GM18861 (cell line): ENCODE results near the gene ST6GALNAC5.

Source experiments
- ATAC-seq: cut with Tn5 transposase; IDR thresholded peaks from one replicate; pipeline ENCODE4 v1.9.1; 2021; ENCODE audit not compliant: unreplicated experiment

ST6GALNAC5 gene

DNA sequence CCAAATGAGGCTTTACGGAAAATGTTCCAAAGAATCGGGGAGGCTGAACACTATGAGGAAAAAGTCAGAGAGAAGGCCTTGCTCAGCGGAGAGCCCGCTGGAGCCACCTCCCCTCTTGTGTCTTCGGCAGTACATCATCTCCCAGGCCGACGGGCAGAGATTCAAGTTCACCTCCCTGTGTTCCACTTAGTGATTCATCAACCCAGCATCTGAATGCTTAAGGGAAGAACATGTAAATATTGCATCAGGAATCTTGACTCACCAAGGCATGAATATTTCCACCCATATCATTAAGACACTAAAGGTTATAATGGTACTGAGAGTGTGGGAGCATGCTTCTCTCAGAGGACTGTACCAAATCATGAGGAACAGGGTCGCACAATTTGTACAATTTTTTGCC lies 172.5 kb downstream of the ST6GALNAC5 start:
- ATAC-seq, result no peak

DNA sequence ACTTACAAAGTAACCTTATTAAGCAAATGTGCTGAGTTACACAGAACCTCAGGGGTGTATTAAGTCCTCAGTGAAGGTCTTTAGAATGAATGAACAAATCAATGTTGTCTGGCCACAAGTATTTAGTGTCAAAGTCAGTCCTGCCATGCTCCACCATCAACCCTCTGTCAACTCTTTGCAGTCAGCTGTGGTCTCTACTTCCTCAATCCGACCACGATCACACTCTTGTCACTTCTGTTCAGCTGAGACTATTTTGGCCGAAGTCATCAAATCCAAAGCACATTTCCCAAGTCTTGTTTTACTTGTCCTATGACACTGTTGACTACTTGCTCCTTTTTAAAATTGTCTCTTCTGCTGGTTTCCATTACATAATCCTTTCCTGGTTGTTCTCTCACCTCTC lies 173.5 kb downstream of the ST6GALNAC5 start:
- no peak for ATAC-seq

DNA sequence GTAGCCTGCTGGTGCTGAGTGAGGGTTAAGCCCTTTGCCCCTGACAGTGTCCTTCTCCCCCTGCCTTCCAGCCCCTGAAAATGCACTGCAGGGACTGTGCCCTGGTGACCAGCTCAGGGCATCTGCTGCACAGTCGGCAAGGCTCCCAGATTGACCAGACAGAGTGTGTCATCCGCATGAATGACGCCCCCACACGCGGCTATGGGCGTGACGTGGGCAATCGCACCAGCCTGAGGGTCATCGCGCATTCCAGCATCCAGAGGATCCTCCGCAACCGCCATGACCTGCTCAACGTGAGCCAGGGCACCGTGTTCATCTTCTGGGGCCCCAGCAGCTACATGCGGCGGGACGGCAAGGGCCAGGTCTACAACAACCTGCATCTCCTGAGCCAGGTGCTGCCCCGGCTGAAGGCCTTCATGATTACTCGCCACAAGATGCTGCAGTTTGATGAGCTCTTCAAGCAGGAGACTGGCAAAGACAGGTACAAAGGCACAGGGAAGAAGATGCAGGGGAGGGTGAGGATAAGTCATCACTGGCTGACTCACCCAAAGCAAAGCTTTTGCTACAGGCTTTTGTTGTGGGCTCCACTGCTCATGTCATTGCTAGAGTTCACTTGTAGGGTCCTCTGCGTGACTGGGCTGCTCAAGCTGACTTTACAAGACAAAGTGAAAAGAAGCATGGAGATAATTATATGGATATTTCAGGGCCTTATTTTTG lies 177.0 kb downstream of the ST6GALNAC5 start:
- ATAC-seq, result no peak

DNA sequence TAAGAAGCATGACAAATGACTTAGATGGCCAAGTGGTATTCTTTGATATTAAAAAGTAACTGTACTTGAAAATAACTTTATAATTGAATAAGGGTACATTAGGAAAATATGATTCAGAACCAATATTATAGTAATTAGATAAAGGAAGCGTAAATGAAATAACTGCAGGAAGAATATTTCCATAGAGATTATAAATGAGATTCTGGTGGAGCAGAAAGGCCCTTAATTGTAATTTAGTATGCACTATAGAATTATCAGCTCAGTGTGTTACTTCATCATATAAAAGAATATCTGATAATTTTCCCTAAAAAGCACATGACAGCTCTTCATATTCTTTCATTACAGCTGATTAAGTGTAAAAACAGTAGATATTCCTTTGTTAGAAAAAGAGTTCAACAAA lies 180.3 kb downstream of the ST6GALNAC5 start:
- ATAC-seq, result no peak

- ATAC-seq, result no peak
Measured at GRCh38 chr1:77047978-77048614, 180.8 kb downstream of the ST6GALNAC5 start.

- no peak for ATAC-seq
Measured at GRCh38 chr1:77048615-77049005, 181.3 kb downstream of the ST6GALNAC5 start.

- ATAC-seq, result no peak
Measured at GRCh38 chr1:77051425-77051824, 184.1 kb downstream of the ST6GALNAC5 start.

GRCh38 chr1:77056525-77056924 lies 189.2 kb downstream of the ST6GALNAC5 start:
- no peak for ATAC-seq

- ATAC-seq, result no peak
Measured at GRCh38 chr1:77057994-77058585, 190.8 kb downstream of the ST6GALNAC5 start.

DNA sequence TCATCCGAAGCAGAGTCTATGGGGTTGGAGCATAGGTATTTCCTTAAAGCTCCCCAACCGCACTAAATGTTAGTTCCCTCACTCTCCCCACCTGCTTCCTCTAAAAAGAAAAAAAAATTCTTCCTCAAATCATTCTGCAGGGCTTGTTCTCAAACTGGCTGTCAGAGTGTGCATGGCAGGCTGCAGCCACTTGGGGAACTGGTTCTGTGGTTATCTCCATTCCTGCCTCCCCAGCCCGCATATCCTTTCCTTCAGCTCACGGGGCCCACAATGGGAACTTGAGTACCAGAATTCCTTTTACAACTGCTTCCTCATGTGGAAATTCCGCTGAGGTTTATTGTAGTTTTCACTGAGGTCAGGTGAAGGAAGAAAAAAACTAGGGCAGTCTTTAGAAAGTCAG lies 192.7 kb downstream of the ST6GALNAC5 start:
- no peak for ATAC-seq

DNA sequence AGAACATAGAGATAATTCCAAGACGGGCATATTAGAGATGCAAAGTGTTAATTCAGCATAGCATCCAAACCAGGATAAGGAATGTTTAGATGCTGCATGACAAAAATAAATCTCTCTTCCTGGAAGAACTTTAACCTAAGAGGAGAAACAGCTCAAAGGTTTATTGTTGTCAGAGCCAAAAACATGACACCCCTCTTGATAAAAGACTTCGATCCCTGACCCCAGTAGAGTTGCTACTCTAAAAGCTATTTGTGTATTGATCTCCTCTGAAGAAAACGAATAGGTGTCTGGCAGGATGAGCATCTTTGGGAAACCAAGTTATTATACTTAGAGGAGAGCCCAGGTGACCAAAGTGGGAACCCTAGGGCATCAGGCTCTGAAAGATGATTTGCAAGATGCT lies 193.9 kb downstream of the ST6GALNAC5 start:
- no peak for ATAC-seq

DNA sequence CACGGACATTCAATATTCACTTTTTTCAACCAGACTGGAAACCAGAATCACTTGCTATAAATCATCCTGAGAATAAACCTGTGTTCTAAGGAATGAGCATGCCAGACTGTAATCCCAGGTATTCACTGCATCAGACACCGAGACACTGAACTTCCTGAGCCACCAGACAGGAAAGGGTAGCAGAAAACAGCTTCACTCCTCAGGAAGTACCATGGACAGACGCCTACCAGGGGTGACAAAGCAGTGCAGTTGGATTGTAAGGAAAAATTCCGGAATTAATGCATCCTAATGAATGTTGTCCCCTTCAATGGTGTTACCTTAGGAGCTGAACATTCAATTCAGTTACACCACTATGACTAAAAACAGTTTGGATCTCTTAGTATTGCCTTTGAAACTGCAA lies 195.8 kb downstream of the ST6GALNAC5 start:
- no peak for ATAC-seq

DNA sequence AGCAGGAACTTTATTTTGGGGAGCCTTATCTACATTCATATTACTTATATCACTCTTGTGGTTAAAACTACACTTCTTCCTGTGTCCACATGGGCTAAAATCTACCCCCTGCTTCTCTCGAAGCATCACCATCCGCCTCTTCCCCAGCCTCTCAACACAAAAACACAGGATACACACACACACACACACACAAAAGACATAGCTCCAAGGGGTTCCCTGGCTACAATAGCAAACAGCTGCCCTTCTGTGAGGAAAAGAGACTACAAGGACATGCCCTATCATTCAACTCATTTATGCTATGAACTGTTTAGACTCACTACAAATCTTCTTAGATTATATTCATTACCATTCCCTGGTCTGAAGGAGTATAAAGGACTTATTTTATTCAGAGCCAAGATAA lies 197.0 kb downstream of the ST6GALNAC5 start:
- no peak for ATAC-seq

GRCh38 chr1:77065693-77066342 lies 198.5 kb downstream of the ST6GALNAC5 start:
- no peak for ATAC-seq

- no peak for ATAC-seq
Measured at GRCh38 chr1:77068013-77068412, 200.7 kb downstream of the ST6GALNAC5 start.

- no peak for ATAC-seq
Measured at GRCh38 chr1:77076759-77077158, 209.5 kb downstream of the ST6GALNAC5 start.

DNA sequence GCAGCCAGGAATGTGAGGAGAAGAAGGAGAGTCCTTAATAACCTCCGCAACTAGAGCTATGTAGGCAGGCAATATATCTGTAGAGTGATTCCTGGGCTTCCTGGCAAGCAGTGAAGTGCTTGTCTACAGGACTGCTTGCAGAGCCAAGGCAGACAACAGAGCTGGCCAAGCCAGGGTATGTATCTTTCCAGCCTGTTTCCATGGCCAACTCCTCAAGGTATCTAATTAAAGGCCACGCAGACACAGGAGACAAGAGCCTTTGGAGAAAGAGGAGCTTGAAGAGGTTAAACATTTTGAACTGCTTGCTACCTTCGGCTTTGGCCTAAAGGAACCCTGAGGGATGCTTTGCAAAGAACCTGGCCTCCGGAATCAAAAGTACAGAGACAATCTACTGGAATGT lies 214.6 kb downstream of the ST6GALNAC5 start:
- ATAC-seq, result no peak

GRCh38 chr1:77084457-77084856 lies 217.2 kb downstream of the ST6GALNAC5 start:
- no peak for ATAC-seq

DNA sequence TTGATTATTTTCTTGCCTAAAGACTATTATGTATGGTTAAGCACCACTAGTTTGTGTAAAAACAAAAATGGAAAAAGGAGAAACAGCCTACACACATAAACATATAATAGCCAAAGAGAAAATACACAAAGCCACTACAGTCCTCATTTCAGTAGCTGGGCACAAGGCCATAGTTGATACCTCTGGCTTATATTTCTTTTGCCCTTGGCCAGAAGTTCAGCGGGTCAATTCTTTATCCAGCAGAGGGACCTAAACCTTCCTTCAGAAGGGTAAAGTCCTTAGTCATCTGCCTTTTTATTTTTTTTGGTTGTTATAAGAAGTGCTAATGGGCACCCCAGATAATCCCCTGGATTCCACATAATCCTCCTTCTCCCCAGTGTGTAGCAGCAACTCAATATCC lies 217.8 kb downstream of the ST6GALNAC5 start:
- ATAC-seq, result no peak

DNA sequence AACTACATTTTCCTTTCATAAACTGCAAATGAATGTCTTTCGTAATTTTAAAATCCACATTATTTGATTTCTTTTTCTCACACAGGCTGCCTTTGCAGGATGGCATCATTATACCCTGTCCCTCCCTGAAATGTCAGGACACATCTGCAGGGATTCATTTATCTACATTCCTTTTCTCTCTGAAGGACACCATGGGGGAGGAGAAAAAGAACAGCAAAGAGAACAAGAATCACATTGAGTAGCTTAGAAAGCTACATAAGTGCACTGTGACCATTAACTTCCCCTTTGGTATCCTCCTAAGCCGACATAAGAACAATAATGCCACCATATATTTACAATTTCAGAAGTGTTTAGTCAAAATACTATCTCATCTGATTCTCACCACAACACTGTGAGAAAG lies 222.5 kb downstream of the ST6GALNAC5 start:
- ATAC-seq, result no peak

DNA sequence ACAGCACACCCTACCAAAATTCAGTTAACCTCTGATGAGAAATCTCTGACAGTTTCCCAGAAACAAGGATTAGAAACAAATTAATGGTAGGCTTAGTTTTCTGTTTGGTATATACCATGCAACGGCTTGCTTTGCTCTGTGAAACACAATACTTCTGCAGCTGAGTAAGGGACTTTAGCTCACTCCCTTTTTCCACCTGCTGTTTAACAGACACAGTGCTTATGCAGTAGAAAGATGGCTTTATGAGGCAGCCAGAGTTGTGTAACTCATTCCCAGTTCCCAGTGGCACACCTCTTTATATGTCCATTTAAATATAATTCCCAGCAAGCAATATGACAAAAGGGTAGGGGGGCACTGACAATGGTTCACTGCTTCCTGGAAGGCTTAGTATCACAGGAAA lies 228.0 kb downstream of the ST6GALNAC5 start:
- ATAC-seq, result no peak
